Activated CD4-positive, alpha-beta T cell treated with anti-CD3 and anti-CD28 coated beads, Interleukin-2, amount 50 U/mL, for 4 hours (primary cell): ENCODE results near the gene SLC6A3.

Source experiments
- DNase-seq, 2 experiments: peaks; one replicate each; pipeline ENCODE4 v3.0.0-alpha.2; 2020

Gene SLC6A3

GRCh38 chr5:1344975-1345838 lies 100.0 kb downstream of the SLC6A3 start, which contains the start of gene CLPTM1L:
CLPTM1L (minus strand) TSS chr5:1345099; CDS start chr5:1344841, 258 bp downstream.
- peak; percentile 77 to 84 for DNase-seq

- peak; percentile 15 to 18 for DNase-seq
Observed at GRCh38 chr5:1343931-1344901, 101.0 kb downstream of the SLC6A3 start.

- no peak for DNase-seq
Observed at GRCh38 chr5:1343315-1343751, 101.9 kb downstream of the SLC6A3 start.
